Fibroblast of gingiva (primary cell): ENCODE data around the gene CNRIP1.

Experiments
- DNase-seq: peaks from one replicate; pipeline ENCODE4 v3.0.0-alpha.2; 2011; ENCODE audit warnings: low read depth

CNRIP1 gene

GRCh38 chr2:68251187-68251854 lies 68.4 kb downstream of the CNRIP1 start:
- peak; percentile 65 for DNase-seq

GRCh38 chr2:68250652-68251186 lies 69.0 kb downstream of the CNRIP1 start:
- no peak for DNase-seq

- peak; percentile 13 for DNase-seq
Measured at GRCh38 chr2:68250196-68250595, 69.6 kb downstream of the CNRIP1 start.

GRCh38 chr2:68248806-68249205 lies 70.9 kb downstream of the CNRIP1 start:
- DNase-seq = no peak

GRCh38 chr2:68248361-68248760 lies 71.4 kb downstream of the CNRIP1 start:
- no peak for DNase-seq

- no peak for DNase-seq
Measured at GRCh38 chr2:68246396-68246795, 73.4 kb downstream of the CNRIP1 start.

- no peak for DNase-seq
Measured at GRCh38 chr2:68245672-68246071, 74.1 kb downstream of the CNRIP1 start.

GRCh38 chr2:68245066-68245465 lies 74.7 kb downstream of the CNRIP1 start:
- DNase-seq = no peak

GRCh38 chr2:68244456-68244855 lies 75.3 kb downstream of the CNRIP1 start:
- DNase-seq = no peak
